HepG2 (cell line): ENCODE results near the gene SLC66A3. TPM values are rescaled to one million over a fixed set of nuclear protein-coding genes. Genes with fewer than 3 reads are reported as not detected.
A peak's percentile ranks its signal among the peaks of the same experiment; 100 is the strongest.

ENCODE experiments used
- ATF2 ChIP-seq: sonication (generic); formaldehyde crosslinking; IDR thresholded peaks from 2 replicates; pipeline ENCODE4 v1.4.0; 2020; ENCODE audit warnings: missing genetic modification reagents
- DR1 ChIP-seq: sonication (generic); formaldehyde crosslinking; IDR thresholded peaks from 2 replicates; pipeline ENCODE4 v1.8.0; 2021; ENCODE audit warnings: mild to moderate bottlenecking, missing genetic modification reagents, inconsistent platforms
- ELF3 ChIP-seq: IDR thresholded peaks from 2 replicates; pipeline ENCODE4 v1.6.1; 2016; ENCODE audit warnings: missing genetic modification reagents, missing compliant biosample characterization
- REL ChIP-seq: sonication (generic); formaldehyde crosslinking; conservative IDR thresholded peaks from 2 replicates; pipeline ENCODE4 v1.8.0; 2022; ENCODE audit warnings: mild to moderate bottlenecking, missing genetic modification reagents, moderate library complexity
- SMC3 ChIP-seq: IDR thresholded peaks from 2 replicates; pipeline ENCODE4 v1.6.1; 2011; ENCODE audit warnings: low read length, improper control_type of control experiment
- SOX5 ChIP-seq: IDR thresholded peaks from 2 replicates; pipeline ENCODE4 v1.6.1; 2016; ENCODE audit warnings: borderline replicate concordance
- STAT5B ChIP-seq: sonication (generic); formaldehyde crosslinking; IDR thresholded peaks from 2 replicates; pipeline ENCODE4 v1.4.0; 2020; ENCODE audit warnings: missing genetic modification reagents
- YY1 ChIP-seq: IDR thresholded peaks from 2 replicates; pipeline ENCODE4 v1.6.1; 2011; ENCODE audit warnings: low read length, low read depth, moderate library complexity, mild to moderate bottlenecking; ENCODE audit not compliant: insufficient read depth, insufficient replicate concordance
- ZBTB4 ChIP-seq: sonication (generic); formaldehyde crosslinking; IDR thresholded peaks from 2 replicates; pipeline ENCODE4 v1.4.0; 2020; ENCODE audit warnings: missing genetic modification reagents, mild to moderate bottlenecking, borderline replicate concordance
- ZBTB49 ChIP-seq: sonication (generic); formaldehyde crosslinking; IDR thresholded peaks from 2 replicates; pipeline ENCODE4 v1.4.0; 2020; ENCODE audit warnings: missing genetic modification reagents, borderline replicate concordance
- ZFP36L2 ChIP-seq: sonication (generic); formaldehyde crosslinking; IDR thresholded peaks from 2 replicates; pipeline ENCODE4 v1.4.0; 2020; ENCODE audit warnings: missing genetic modification reagents
- ZKSCAN5 ChIP-seq: sonication (generic); formaldehyde crosslinking; IDR thresholded peaks from 2 replicates; pipeline ENCODE4 v1.5.1; 2020; ENCODE audit warnings: mild to moderate bottlenecking, missing genetic modification reagents
- ZNF333 ChIP-seq: sonication (generic); formaldehyde crosslinking; IDR thresholded peaks from 2 replicates; pipeline ENCODE4 v1.4.0; 2020; ENCODE audit warnings: mild to moderate bottlenecking, missing genetic modification reagents, borderline replicate concordance
- ZNF614 ChIP-seq: IDR thresholded peaks from 2 replicates; pipeline ENCODE4 v1.6.1; 2018; ENCODE audit warnings: missing biosample characterization, missing genetic modification reagents, inconsistent platforms, borderline replicate concordance
- ZSCAN21 ChIP-seq: sonication (generic); formaldehyde crosslinking; IDR thresholded peaks from 2 replicates; pipeline ENCODE4 v1.8.0; 2022; ENCODE audit warnings: mild to moderate bottlenecking, missing genetic modification reagents, moderate library complexity, borderline replicate concordance
- ZSCAN9 ChIP-seq: IDR thresholded peaks from 2 replicates; pipeline ENCODE4 v1.6.1; 2016; ENCODE audit warnings: borderline replicate concordance
- polyA plus RNA-seq, 8 experiments: library from polyadenylated mRNA; depleted of rRNA in 3 of 8; stranded (reverse) in 7 of 8; unstranded in 1 of 8; fragments of >200 nt; fragmentation: Illumina TruSeq in 4 of 8; extraction: Trizol in 4 of 8; gene quantifications; 2 replicates each; pipeline versions ENCODE4 v1.2.1 to v1.2.3, GENCODE V29; 2011 to 2016; ENCODE audit warnings: low read depth in 4 of 8, missing spikeins in 1 of 8, mixed read lengths in 1 of 8; ENCODE audit not compliant: insufficient read depth in 1 of 8
- total RNA-seq, 5 experiments: library from RNA; depleted of rRNA; stranded (reverse); fragments of >200 nt; fragmentation: Illumina TruSeq; extraction: Trizol; gene quantifications; 2 replicates each; pipeline ENCODE4 v1.2.3, GENCODE V29; 2016; ENCODE audit warnings: low read depth in 1 of 5
- TF ChIP-seq, protein P1 (sequence below): sonication (generic); formaldehyde crosslinking; IDR thresholded peaks from 2 replicates; pipeline ENCODE4 v1.5.1; 2020; ENCODE audit warnings: missing genetic modification reagents, mild to moderate bottlenecking, borderline replicate concordance
- TF ChIP-seq, protein P2 (sequence below): sonication (generic); formaldehyde crosslinking; IDR thresholded peaks from 2 replicates; pipeline ENCODE4 v1.4.0; 2020; ENCODE audit warnings: mild to moderate bottlenecking, low read depth, missing genetic modification reagents

SLC66A3 gene
- total and polyA plus RNA-seq, 2 of the 13 experiments (the other 11 are each of a cell fraction or from before 2014, with no cell fraction given) = 2.2 to 3.7 TPM

DNA sequence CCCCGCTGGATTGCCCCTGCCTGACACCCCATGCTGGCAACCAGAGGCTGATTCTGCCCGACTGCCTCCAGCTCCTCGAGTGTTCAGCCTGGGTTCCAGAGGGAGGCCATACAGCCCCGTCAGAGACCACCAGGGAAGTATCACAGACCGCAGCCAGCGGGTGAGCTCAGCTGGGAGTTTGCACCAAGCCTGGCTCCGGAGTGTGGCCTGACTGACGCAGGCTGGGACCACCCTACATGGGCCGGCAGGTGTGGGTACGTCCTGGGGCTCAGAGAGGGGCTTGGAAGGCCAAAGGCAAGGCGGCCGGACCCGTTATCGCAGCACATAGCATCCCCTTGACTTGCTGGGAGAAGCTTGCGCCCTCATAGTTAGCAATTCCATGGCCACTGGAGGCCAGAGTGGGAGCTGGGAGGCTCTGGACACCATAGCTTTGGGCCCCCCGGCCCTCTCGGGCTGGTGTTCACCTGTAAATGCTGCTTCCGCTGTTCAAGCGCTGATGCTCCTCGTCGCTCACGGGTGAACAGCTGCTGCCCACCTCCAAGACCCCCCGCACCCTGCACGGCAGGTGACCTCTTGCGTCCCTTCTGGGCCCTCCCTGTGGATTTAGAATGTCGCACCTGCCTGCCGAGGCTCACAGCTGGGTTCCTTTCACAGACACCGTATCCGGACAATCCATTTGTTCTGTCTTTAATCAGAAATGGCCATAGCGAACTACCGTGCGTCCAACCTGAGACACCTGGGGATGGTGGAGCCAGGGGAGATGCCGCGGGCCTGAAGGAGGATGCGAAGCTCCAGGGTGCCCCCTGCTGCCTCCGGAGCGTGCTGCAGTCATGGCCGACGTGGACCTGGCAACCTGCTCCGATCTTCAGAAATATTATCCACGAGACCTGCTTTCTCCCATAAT is 31.2 kb upstream of the SLC66A3 start (continued):
- TF ChIP-seq ZBTB4 (CRISPR knock-in tag) (no peak), ZSCAN9 (CRISPR knock-in tag) (no peak), ZKSCAN5 (CRISPR knock-in tag) (no peak), DR1 (no peak), ZNF614 (CRISPR knock-in tag) (no peak), SMC3 (peak; percentile 77; the same call in 1 of the 2 replicates), REL (CRISPR knock-in tag) (no peak), ZFP36L2 (no peak), ELF3 (CRISPR knock-in tag) (0 out of 2 replicates have a peak, but pooled peaks have one; percentile 25), ZSCAN21 (CRISPR knock-in tag) (no peak), ZNF333 (CRISPR knock-in tag) (no peak), STAT5B (CRISPR knock-in tag) (no peak), ATF2 (CRISPR knock-in tag) (no peak), SOX5 (no peak), ZBTB49 (CRISPR knock-in tag) (no peak), YY1 (peak; percentile 90)
- TF ChIP-seq, protein P1, sequence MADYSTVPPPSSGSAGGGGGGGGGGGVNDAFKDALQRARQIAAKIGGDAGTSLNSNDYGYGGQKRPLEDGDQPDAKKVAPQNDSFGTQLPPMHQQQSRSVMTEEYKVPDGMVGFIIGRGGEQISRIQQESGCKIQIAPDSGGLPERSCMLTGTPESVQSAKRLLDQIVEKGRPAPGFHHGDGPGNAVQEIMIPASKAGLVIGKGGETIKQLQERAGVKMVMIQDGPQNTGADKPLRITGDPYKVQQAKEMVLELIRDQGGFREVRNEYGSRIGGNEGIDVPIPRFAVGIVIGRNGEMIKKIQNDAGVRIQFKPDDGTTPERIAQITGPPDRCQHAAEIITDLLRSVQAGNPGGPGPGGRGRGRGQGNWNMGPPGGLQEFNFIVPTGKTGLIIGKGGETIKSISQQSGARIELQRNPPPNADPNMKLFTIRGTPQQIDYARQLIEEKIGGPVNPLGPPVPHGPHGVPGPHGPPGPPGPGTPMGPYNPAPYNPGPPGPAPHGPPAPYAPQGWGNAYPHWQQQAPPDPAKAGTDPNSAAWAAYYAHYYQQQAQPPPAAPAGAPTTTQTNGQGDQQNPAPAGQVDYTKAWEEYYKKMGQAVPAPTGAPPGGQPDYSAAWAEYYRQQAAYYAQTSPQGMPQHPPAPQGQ (CRISPR knock-in tag) = no peak
- TF ChIP-seq, protein P2, sequence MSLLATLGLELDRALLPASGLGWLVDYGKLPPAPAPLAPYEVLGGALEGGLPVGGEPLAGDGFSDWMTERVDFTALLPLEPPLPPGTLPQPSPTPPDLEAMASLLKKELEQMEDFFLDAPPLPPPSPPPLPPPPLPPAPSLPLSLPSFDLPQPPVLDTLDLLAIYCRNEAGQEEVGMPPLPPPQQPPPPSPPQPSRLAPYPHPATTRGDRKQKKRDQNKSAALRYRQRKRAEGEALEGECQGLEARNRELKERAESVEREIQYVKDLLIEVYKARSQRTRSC (CRISPR knock-in tag) = no peak
